ENCODE data around the gene GALNT2.

The GALNT2 gene

GRCh38 chr1:230068621-230068873, 1.5 kb downstream of the GALNT2 start:
- peaks cover 19 to 29% of the 10 kb centered on the region in 2 experiments for H3K4me1 ChIP-seq (ENCODE audit: control insufficient read depth in 1 of 2, insufficient read depth in 1 of 2, low read depth in 1 of 2, low read length in 1 of 2)
- no peaks in the 10 kb centered on the region for H3K9me3 ChIP-seq
- H3K36me3 ChIP-seq = no peaks in the 10 kb centered on the region
- no peak for TF ChIP-seq CTCF (IDR thresholded peaks at IDR 0.05)
- H3K4me3 ChIP-seq (ENCODE audit: low read depth in 1 of 2, low read length in 1 of 2) = peak overlapping the region; percentile 75 to 83
- H3K27ac ChIP-seq = no peak overlapping the region
- peaks cover 13% of the 10 kb centered on the region for H3K27me3 ChIP-seq

- Histone ChIP-seq H3K4me1 (ENCODE audit: control insufficient read depth in 1 of 2, insufficient read depth in 1 of 2, low read depth in 1 of 2, low read length in 1 of 2) (peaks cover 19 to 29% of the 10 kb centered on the region in 2 experiments), H3K4me3 (ENCODE audit: low read depth in 1 of 2, low read length in 1 of 2) (peak overlapping the region in 1 of 2 experiments; percentile 83), H3K36me3 (no peaks in the 10 kb centered on the region), H3K27me3 (peaks cover 13% of the 10 kb centered on the region), H3K9me3 (no peaks in the 10 kb centered on the region), H3K27ac (no peak overlapping the region)
- no peak for TF ChIP-seq CTCF (IDR thresholded peaks at IDR 0.05)
Observed at GRCh38 chr1:230068952-230069684, 2.1 kb downstream of the GALNT2 start.

GRCh38 chr1:230069796-230070195, 2.8 kb downstream of the GALNT2 start:
- peaks cover 19 to 29% of the 10 kb centered on the region in 2 experiments for H3K4me1 ChIP-seq (ENCODE audit: control insufficient read depth in 1 of 2, insufficient read depth in 1 of 2, low read depth in 1 of 2, low read length in 1 of 2)
- no peak overlapping the region for H3K4me3 ChIP-seq (ENCODE audit: low read depth in 1 of 2, low read length in 1 of 2)
- H3K27me3 ChIP-seq = peaks cover 13% of the 10 kb centered on the region
- H3K9me3 ChIP-seq = no peaks in the 10 kb centered on the region
- no peaks in the 10 kb centered on the region for H3K36me3 ChIP-seq
- no peak for TF ChIP-seq CTCF (IDR thresholded peaks at IDR 0.05)
- H3K27ac ChIP-seq = no peak overlapping the region

GRCh38 chr1:230070321-230071208, 3.5 kb downstream of the GALNT2 start:
- peaks cover 19 to 29% of the 10 kb centered on the region in 2 experiments for H3K4me1 ChIP-seq (ENCODE audit: control insufficient read depth in 1 of 2, insufficient read depth in 1 of 2, low read depth in 1 of 2, low read length in 1 of 2)
- peaks cover 13% of the 10 kb centered on the region for H3K27me3 ChIP-seq
- no peak overlapping the region for H3K4me3 ChIP-seq (ENCODE audit: low read depth in 1 of 2, low read length in 1 of 2)
- TF ChIP-seq CTCF (IDR thresholded peaks at IDR 0.05) = no peak
- H3K9me3 ChIP-seq = no peaks in the 10 kb centered on the region
- H3K27ac ChIP-seq = no peak overlapping the region
- H3K36me3 ChIP-seq = no peaks in the 10 kb centered on the region

- Histone ChIP-seq H3K4me1 (ENCODE audit: control insufficient read depth in 1 of 2, insufficient read depth in 1 of 2, low read depth in 1 of 2, low read length in 1 of 2) (peaks cover 16 to 23% of the 10 kb centered on the region in 2 experiments), H3K9me3 (no peaks in the 10 kb centered on the region), H3K27me3 (peaks cover 13% of the 10 kb centered on the region), H3K36me3 (no peaks in the 10 kb centered on the region), H3K27ac (no peak overlapping the region), H3K4me3 (ENCODE audit: low read depth in 1 of 2, low read length in 1 of 2) (no peak overlapping the region)
- TF ChIP-seq CTCF (IDR thresholded peaks at IDR 0.05) = no peak
Observed at GRCh38 chr1:230071316-230071715, 4.3 kb downstream of the GALNT2 start.
